IMR-90 (cell line): ENCODE data around the gene ECM1.

Experiments
- CHD1 ChIP-seq: IDR thresholded peaks from 2 replicates; pipeline ENCODE4 v1.6.1; 2012; ENCODE audit warnings: low read depth, low read length, improper control_type of control experiment
- CTCF ChIP-seq: conservative IDR thresholded peaks from 2 replicates; pipeline ENCODE4 v1.5.1; 2012; ENCODE audit warnings: mild to moderate bottlenecking, low read depth, low read length, improper control_type of control experiment
- ELK1 ChIP-seq: fragments of 150-350 bp; IDR thresholded peaks from 2 replicates; pipeline ENCODE4 v1.6.1; 2016; ENCODE audit warnings: low read depth, mild to moderate bottlenecking, low read length, moderate library complexity, borderline replicate concordance
- FOS ChIP-seq: fragments of 150-350 bp; IDR thresholded peaks from 2 replicates; pipeline ENCODE4 v1.6.1; 2016; ENCODE audit warnings: low read depth, low read length
- MAFK ChIP-seq: IDR thresholded peaks from 2 replicates; pipeline ENCODE4 v1.6.1; 2012; ENCODE audit warnings: low read depth, low read length, improper control_type of control experiment
- MXI1 ChIP-seq: IDR thresholded peaks from 2 replicates; pipeline ENCODE4 v1.6.1; 2012; ENCODE audit warnings: low read depth, mild to moderate bottlenecking, low read length, moderate library complexity, borderline replicate concordance
- NFE2L2 ChIP-seq: fragments of 150-350 bp; IDR thresholded peaks from 2 replicates; pipeline ENCODE4 v1.6.1; 2016; ENCODE audit warnings: low read depth, mild to moderate bottlenecking, low read length
- POLR2A ChIP-seq: IDR thresholded peaks from 2 replicates; pipeline ENCODE4 v1.6.1; 2012; ENCODE audit warnings: mild to moderate bottlenecking, low read depth, low read length
- RAD21 ChIP-seq: IDR thresholded peaks from 2 replicates; pipeline ENCODE4 v1.6.1; 2012; ENCODE audit warnings: low read length, improper control_type of control experiment
- RCOR1 ChIP-seq: IDR thresholded peaks from 2 replicates; pipeline ENCODE4 v1.6.1; 2012; ENCODE audit warnings: mild to moderate bottlenecking, low read length, improper control_type of control experiment; ENCODE audit not compliant: insufficient replicate concordance
- RFX5 ChIP-seq: IDR thresholded peaks from 2 replicates; pipeline ENCODE4 v1.8.0; 2012; ENCODE audit warnings: low read depth, mild to moderate bottlenecking, low read length, moderate library complexity
- SMC3 ChIP-seq: fragments of 150-350 bp; IDR thresholded peaks from 2 replicates; pipeline ENCODE4 v1.6.1; 2016; ENCODE audit warnings: low read depth, mild to moderate bottlenecking, antibody characterized with exemption, low read length, moderate library complexity
- USF2 ChIP-seq: fragments of 150-350 bp; IDR thresholded peaks from 2 replicates; pipeline ENCODE4 v1.6.1; 2017; ENCODE audit warnings: mild to moderate bottlenecking, antibody characterized with exemption, low read length, low read depth

GRCh38 chr1:150536836-150537731 is 29.2 kb downstream of the ECM1 start:
- no peak for TF ChIP-seq SMC3
- no peak for TF ChIP-seq CTCF
- no peak for TF ChIP-seq RFX5
- TF ChIP-seq POLR2A = no peak
- no peak for TF ChIP-seq NFE2L2
- TF ChIP-seq RAD21 = no peak
- no peak for TF ChIP-seq MXI1
- no peak for TF ChIP-seq MAFK
- no peak for TF ChIP-seq RCOR1
- TF ChIP-seq ELK1 = no peak
- no peak for TF ChIP-seq CHD1
- no peak for TF ChIP-seq USF2
- no peak for TF ChIP-seq FOS
